H4 (cell line): ENCODE measurements around the gene ARF5. TPM values are rescaled to one million over a fixed set of nuclear protein-coding genes. Genes with fewer than 3 reads are reported as not detected.

ENCODE experiments used
- DNase-seq: peaks from one replicate; pipeline ENCODE4 v3.0.0-alpha.2; 2015; ENCODE audit warnings: low spot score
- total RNA-seq: library from RNA; depleted of rRNA; stranded (reverse); fragments of >200 nt; shearing (Covaris generic); gene quantifications from 2 replicates; pipeline ENCODE4 v1.2.3, GENCODE V29; 2014; rRNA removed

Gene ARF5
- total RNA-seq, 1 experiment from 2014 or later: 286 TPM

GRCh38 chr7:127635659-127636285 is 47.6 kb downstream of the ARF5 start:
- no peak for DNase-seq

- no peak for DNase-seq
Observed at GRCh38 chr7:127638197-127638596, 50.0 kb downstream of the ARF5 start.

Other genes starting within 250 kb of the ARF5 start
- gene ZNF800, start 195.7 kb upstream of the ARF5 start, total RNA-seq: 8.5 and 9.3 TPM in 2 replicates
- 16.9 and 18.6 TPM in 2 replicates for gene GCC1, start 2.8 kb upstream of the ARF5 start, total RNA-seq
- gene FSCN3, start 5.3 kb downstream of the ARF5 start, total RNA-seq: 1.7 and 2.9 TPM in 2 replicates
- gene PAX4, start 29.7 kb downstream of the ARF5 start, total RNA-seq: not detected in 2 replicates
- 153 and 157 TPM in 2 replicates for gene SND1, start 63.8 kb downstream of the ARF5 start, total RNA-seq